LNCAP (cell line): ENCODE results near the gene ARMC10.

Experiments used
- CTCF ChIP-seq: fragments of 450-650 bp; IDR thresholded peaks from 2 replicates; pipeline ENCODE4 v1.5.1; 2017; ENCODE audit warnings: mild to moderate bottlenecking

The ARMC10 gene

GRCh38 chr7:103127006-103127405 is 52.1 kb downstream of the ARMC10 start:
- no peak for TF ChIP-seq CTCF

- no peak for TF ChIP-seq CTCF
These were observed 55.0 kb downstream of the ARMC10 start for GRCh38 chr7:103129702-103130549.

GRCh38 chr7:103130901-103131624 is 56.1 kb downstream of the ARMC10 start:
- no peak for TF ChIP-seq CTCF

- TF ChIP-seq CTCF: no peak
These were observed 58.2 kb downstream of the ARMC10 start for GRCh38 chr7:103132995-103133688.

- TF ChIP-seq CTCF: no peak
These were observed 60.1 kb downstream of the ARMC10 start for GRCh38 chr7:103134836-103135554.

GRCh38 chr7:103140061-103140460 is 65.1 kb downstream of the ARMC10 start:
- no peak for TF ChIP-seq CTCF

- TF ChIP-seq CTCF: no peak
These were observed 65.7 kb downstream of the ARMC10 start for GRCh38 chr7:103140685-103141084.
